HEK293T (cell line): ENCODE results near the gene JAG1.
"Not testable (repeated sequence)": the region's sequence is repeated elsewhere in the genome, so short reads cannot be mapped to it uniquely, and the experiment has no call there.

Experiments used
- CTCF ChIA-PET: fragments of 350-600 bp; formaldehyde crosslinking; extraction: SDS; loops from one replicate; lab custom pipeline; 2021; ENCODE audit warnings: antibody characterized with exemption, inconsistent platforms; lab: Yijun Ruan, JAX
- POLR2A ChIA-PET: fragments of 350-600 bp; formaldehyde crosslinking; extraction: SDS; loops from one replicate; lab custom pipeline; 2020; ENCODE audit warnings: antibody characterized with exemption, inconsistent platforms; lab: Yijun Ruan, JAX
- DNase-seq: peaks from one replicate; pipeline ENCODE4 v3.0.0; 2012; ENCODE audit warnings: mixed read lengths; ENCODE audit errors: extremely low spot score
- ARNT ChIP-seq: fragments of 450-650 bp; IDR thresholded peaks from 2 replicates; pipeline ENCODE4 v1.6.1; 2017; ENCODE audit warnings: mild to moderate bottlenecking
- BHLHE40 ChIP-seq: fragments of 450-650 bp; IDR thresholded peaks from 2 replicates; pipeline ENCODE4 v1.6.1; 2016; ENCODE audit warnings: mild to moderate bottlenecking, moderate library complexity, borderline replicate concordance
- CTBP1 ChIP-seq: fragments of 450-650 bp; IDR thresholded peaks from 2 replicates; pipeline ENCODE4 v1.6.1; 2016; ENCODE audit warnings: borderline replicate concordance
- ELF4 ChIP-seq: fragments of 450-650 bp; IDR thresholded peaks from 2 replicates; pipeline ENCODE4 v1.6.1; 2017; ENCODE audit warnings: antibody characterized with exemption
- FOXA1 ChIP-seq: fragments of 450-650 bp; IDR thresholded peaks from 2 replicates; pipeline ENCODE4 v1.6.1; 2016; ENCODE audit warnings: mild to moderate bottlenecking
- FOXK2 ChIP-seq: fragments of 450-650 bp; IDR thresholded peaks from 2 replicates; pipeline ENCODE4 v1.6.1; 2016; ENCODE audit warnings: mild to moderate bottlenecking
- FOXM1 ChIP-seq: fragments of 450-650 bp; IDR thresholded peaks from 2 replicates; pipeline ENCODE4 v1.6.1; 2017; ENCODE audit warnings: mild to moderate bottlenecking, borderline replicate concordance
- HDGF ChIP-seq: fragments of 450-650 bp; IDR thresholded peaks from 2 replicates; pipeline ENCODE4 v1.6.1; 2017; ENCODE audit warnings: antibody characterized with exemption, borderline replicate concordance
- L3MBTL2 ChIP-seq: fragments of 450-650 bp; conservative IDR thresholded peaks from 2 replicates; pipeline ENCODE4 v1.6.1; 2016; ENCODE audit warnings: mild to moderate bottlenecking
- LEF1 ChIP-seq: fragments of 450-650 bp; IDR thresholded peaks from 2 replicates; pipeline ENCODE4 v1.6.1; 2017; ENCODE audit warnings: mild to moderate bottlenecking, borderline replicate concordance
- NFRKB ChIP-seq: fragments of 450-650 bp; IDR thresholded peaks from 2 replicates; pipeline ENCODE4 v1.6.1; 2016; ENCODE audit warnings: mild to moderate bottlenecking, moderate library complexity
- PKNOX1 ChIP-seq: fragments of 450-650 bp; IDR thresholded peaks from 2 replicates; pipeline ENCODE4 v1.6.1; 2016
- SP1 ChIP-seq: fragments of 450-650 bp; IDR thresholded peaks from 2 replicates; pipeline ENCODE4 v1.6.1; 2017
- SUZ12 ChIP-seq: fragments of 450-650 bp; IDR thresholded peaks from 2 replicates; pipeline ENCODE4 v1.6.1; 2016; ENCODE audit warnings: mild to moderate bottlenecking
- TARDBP ChIP-seq: fragments of 450-650 bp; IDR thresholded peaks from 2 replicates; pipeline ENCODE4 v1.6.1; 2016
- ZNF384 ChIP-seq: fragments of 450-650 bp; IDR thresholded peaks from 2 replicates; pipeline ENCODE4 v1.6.1; 2016

Gene JAG1

GRCh38 chr20:10625641-10626040, 48.2 kb downstream of the JAG1 start:
- no peak for DNase-seq
- POLR2A ChIA-PET: no interaction called here
- CTCF ChIA-PET: no interaction called here
- TF ChIP-seq ARNT: no peak

GRCh38 chr20:10622657-10623418, 51.0 kb downstream of the JAG1 start:
- ChIA-PET POLR2A (no interaction called here), CTCF (no interaction called here)
- DNase-seq: no peak
- TF ChIP-seq FOXM1: no peak
- TF ChIP-seq TARDBP: no peak
- no peak for TF ChIP-seq BHLHE40
- TF ChIP-seq ELF4: no peak
- no peak for TF ChIP-seq SUZ12
- no peak for TF ChIP-seq ARNT
- TF ChIP-seq FOXK2: no peak
- TF ChIP-seq L3MBTL2: no peak
- no peak for TF ChIP-seq CTBP1
- no peak for TF ChIP-seq NFRKB
- TF ChIP-seq PKNOX1: no peak
- no peak for TF ChIP-seq FOXA1
- TF ChIP-seq SP1: no peak
- no peak for TF ChIP-seq LEF1

- TF ChIP-seq HDGF: no peak
- TF ChIP-seq ZNF384: no peak
- TF ChIP-seq FOXA1: no peak
- TF ChIP-seq LEF1: no peak
- no peak for TF ChIP-seq L3MBTL2
- no peak for TF ChIP-seq ARNT
- TF ChIP-seq SP1: no peak
- TF ChIP-seq CTBP1: no peak
- TF ChIP-seq SUZ12: no peak
- no peak for TF ChIP-seq PKNOX1
- TF ChIP-seq ELF4: no peak
- TF ChIP-seq NFRKB: no peak
- no peak for TF ChIP-seq FOXK2
- ChIA-PET CTCF (no interaction called here), POLR2A (no interaction called here)
These were observed 52.6 kb downstream of the JAG1 start for GRCh38 chr20:10621149-10621548.

GRCh38 chr20:10619427-10619826, 54.4 kb downstream of the JAG1 start:
- ChIA-PET CTCF (interaction anchor here (0.6 kb wide), 1 partner anchor 1181 kb away, joined by 3 read pairs; no protein-coding TSS in a partner anchor), POLR2A (no interaction called here)
- DNase-seq: no peak
- no peak for TF ChIP-seq HDGF
- TF ChIP-seq FOXA1: no peak
- 0 out of 2 replicates have a peak, but pooled peaks have one; percentile 2 for TF ChIP-seq PKNOX1
- TF ChIP-seq NFRKB: no peak
- TF ChIP-seq LEF1: no peak

More at GRCh38 chr20:10621149-10621548, 52.6 kb downstream of the JAG1 start:
- no peak for DNase-seq

GRCh38 chr20:10618611-10619245, 55.1 kb downstream of the JAG1 start:
- DNase-seq: no peak
- ChIA-PET CTCF (no interaction called here), POLR2A (no interaction called here)
- TF ChIP-seq L3MBTL2 (no peak), ZNF384 (no peak), FOXM1 (no peak), FOXK2 (no peak), NFRKB (no peak), BHLHE40 (no peak), FOXA1 (no peak), CTBP1 (no peak), ARNT (no peak), ELF4 (no peak), HDGF (no peak)

GRCh38 chr20:10617549-10618133, 56.2 kb downstream of the JAG1 start:
- POLR2A ChIA-PET, CTCF ChIA-PET, DNase-seq: not testable (repeated sequence)
